Vein endothelial cell (primary cell): ENCODE results near the gene ZNF169. TPM values are rescaled to one million over a fixed set of nuclear protein-coding genes. Genes with fewer than 3 reads are reported as not detected.

Experiments used
- total RNA-seq: library from RNA; depleted of rRNA; stranded (reverse); fragments of >200 nt; gene quantifications from 2 replicates; pipeline ENCODE4 v1.2.3, GENCODE V29; 2012

ZNF169 gene
- 4.8 and 5.2 TPM in 2 replicates for total RNA-seq

GRCh38 chr9:94259077-94259862 is at the start of gene ZNF169:
Gene ZNF169, plus strand, starts transcription at chr9:94259298. Its CDS starts 19,515 bp downstream, at chr9:94278813.

GRCh38 chr9:94328544-94328943 is 69.4 kb downstream of the ZNF169 start, which contains the start of gene NUTM2F:
Gene NUTM2F, minus strand, starts transcription at chr9:94328644. Its CDS starts 21 bp downstream, at chr9:94328623.

Other genes starting within 250 kb of the ZNF169 start
- gene PTPDC1, start 174.8 kb upstream of the ZNF169 start, total RNA-seq, result 9.1 and 12.5 TPM in 2 replicates
- not detected in 2 replicates for gene NUTM2F, start 69.3 kb downstream of the ZNF169 start, total RNA-seq